ENCODE measurements around the gene NANOS3. TPM values are rescaled to one million over a fixed set of nuclear protein-coding genes. Genes with fewer than 3 reads are reported as not detected.
"Not testable (repeated sequence)": the region's sequence is repeated elsewhere in the genome, so short reads cannot be mapped to it uniquely, and the experiment has no call there.

Gene NANOS3
- total RNA-seq, 1 donor from 2014 or later: 6.7 TPM

- Mint-ChIP-seq H3K36me3 (ENCODE audit: low read depth) (peaks cover 32% of the 10 kb centered on the region), H3K9me3 (ENCODE audit: low read depth) (peaks cover 4% of the 10 kb centered on the region), H3K27me3 (ENCODE audit: low read depth) (no peaks in the 10 kb centered on the region), H3K4me3 (ENCODE audit: unreplicated experiment) (no peak overlapping the region), H3K4me1 (ENCODE audit: low read depth) (no peaks in the 10 kb centered on the region), H3K27ac (ENCODE audit: unreplicated experiment) (no peak overlapping the region)
- TF ChIP-seq, protein P1, sequence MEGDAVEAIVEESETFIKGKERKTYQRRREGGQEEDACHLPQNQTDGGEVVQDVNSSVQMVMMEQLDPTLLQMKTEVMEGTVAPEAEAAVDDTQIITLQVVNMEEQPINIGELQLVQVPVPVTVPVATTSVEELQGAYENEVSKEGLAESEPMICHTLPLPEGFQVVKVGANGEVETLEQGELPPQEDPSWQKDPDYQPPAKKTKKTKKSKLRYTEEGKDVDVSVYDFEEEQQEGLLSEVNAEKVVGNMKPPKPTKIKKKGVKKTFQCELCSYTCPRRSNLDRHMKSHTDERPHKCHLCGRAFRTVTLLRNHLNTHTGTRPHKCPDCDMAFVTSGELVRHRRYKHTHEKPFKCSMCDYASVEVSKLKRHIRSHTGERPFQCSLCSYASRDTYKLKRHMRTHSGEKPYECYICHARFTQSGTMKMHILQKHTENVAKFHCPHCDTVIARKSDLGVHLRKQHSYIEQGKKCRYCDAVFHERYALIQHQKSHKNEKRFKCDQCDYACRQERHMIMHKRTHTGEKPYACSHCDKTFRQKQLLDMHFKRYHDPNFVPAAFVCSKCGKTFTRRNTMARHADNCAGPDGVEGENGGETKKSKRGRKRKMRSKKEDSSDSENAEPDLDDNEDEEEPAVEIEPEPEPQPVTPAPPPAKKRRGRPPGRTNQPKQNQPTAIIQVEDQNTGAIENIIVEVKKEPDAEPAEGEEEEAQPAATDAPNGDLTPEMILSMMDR (IDR thresholded peaks at IDR 0.05): no peak
- DNase-seq (ENCODE audit: low spot score): no peak
Measured at GRCh38 chr19:13917888-13918406, 41.0 kb downstream of the NANOS3 start.

- Mint-ChIP-seq H3K27me3 (ENCODE audit: low read depth) (no peaks in the 10 kb centered on the region), H3K9me3 (ENCODE audit: low read depth) (peaks cover 4% of the 10 kb centered on the region), H3K36me3 (ENCODE audit: low read depth) (peaks cover 36% of the 10 kb centered on the region), H3K27ac (ENCODE audit: unreplicated experiment) (no peak overlapping the region), H3K4me1 (ENCODE audit: low read depth) (no peaks in the 10 kb centered on the region), H3K4me3 (ENCODE audit: unreplicated experiment) (no peak overlapping the region)
- TF ChIP-seq, protein P1 (IDR thresholded peaks at IDR 0.05): no peak
- DNase-seq (ENCODE audit: low spot score): no peak
Measured at GRCh38 chr19:13918726-13919411, 41.9 kb downstream of the NANOS3 start.

- Mint-ChIP-seq H3K36me3 (ENCODE audit: low read depth) (peaks cover 38% of the 10 kb centered on the region), H3K9me3 (ENCODE audit: low read depth) (peaks cover 4% of the 10 kb centered on the region), H3K27me3 (ENCODE audit: low read depth) (no peaks in the 10 kb centered on the region), H3K27ac (ENCODE audit: unreplicated experiment) (no peak overlapping the region), H3K4me3 (ENCODE audit: unreplicated experiment) (no peak overlapping the region), H3K4me1 (ENCODE audit: low read depth) (no peaks in the 10 kb centered on the region)
- no peak for DNase-seq (ENCODE audit: low spot score)
- TF ChIP-seq, protein P1 (IDR thresholded peaks at IDR 0.05): no peak
Measured at GRCh38 chr19:13920524-13920923, 43.6 kb downstream of the NANOS3 start.

DNA sequence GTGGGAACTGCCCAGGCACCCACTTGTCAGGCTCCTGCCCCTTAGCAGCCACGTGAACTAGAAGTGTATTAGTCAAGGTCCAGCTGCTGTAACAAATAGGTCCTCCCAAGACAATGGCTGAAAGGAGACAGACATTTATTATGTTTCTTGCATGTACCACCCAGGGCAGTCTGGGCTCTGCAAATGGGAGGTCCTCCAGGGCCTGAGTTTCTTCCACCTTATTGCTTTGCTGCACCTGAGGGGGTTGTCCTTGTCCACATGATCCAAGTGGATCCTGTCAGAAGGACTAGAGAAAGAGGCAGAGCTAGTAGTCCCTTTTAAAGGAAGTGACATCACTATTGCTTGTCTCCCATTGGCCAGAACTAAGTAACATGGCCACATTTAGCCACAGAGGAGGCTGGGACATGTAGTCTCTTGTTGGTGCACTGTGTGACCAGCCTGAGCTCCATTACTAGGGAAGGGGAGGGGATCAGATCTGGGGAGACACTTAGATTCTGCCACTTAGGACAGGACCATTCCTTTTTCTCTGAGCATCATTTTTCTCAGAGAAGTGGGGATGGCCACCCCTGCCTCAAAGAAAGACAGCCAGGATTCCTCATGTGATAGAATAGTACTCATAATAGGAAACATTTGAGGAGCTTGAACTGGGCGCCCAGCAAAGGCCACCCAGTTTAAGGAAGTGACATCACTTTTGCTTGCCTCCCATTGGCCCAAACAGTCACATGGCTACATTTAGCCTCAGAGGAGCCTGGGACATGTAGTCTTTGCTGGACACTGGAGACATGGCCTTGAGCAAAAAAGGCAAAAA, 44.2 kb downstream of the NANOS3 start:
- TF ChIP-seq, protein P1 (IDR thresholded peaks at IDR 0.05): no peak
- H3K27me3 Mint-ChIP-seq (ENCODE audit: low read depth): no peaks in the 10 kb centered on the region
- DNase-seq (ENCODE audit: low spot score): no peak
- no peak overlapping the region for H3K27ac Mint-ChIP-seq (ENCODE audit: unreplicated experiment)
- peaks cover 39% of the 10 kb centered on the region for H3K36me3 Mint-ChIP-seq (ENCODE audit: low read depth)
- no peaks in the 10 kb centered on the region for H3K4me1 Mint-ChIP-seq (ENCODE audit: low read depth)
- peaks cover 4% of the 10 kb centered on the region for H3K9me3 Mint-ChIP-seq (ENCODE audit: low read depth)
- H3K4me3 Mint-ChIP-seq (ENCODE audit: unreplicated experiment): no peak overlapping the region

- not testable (repeated sequence) for H3K27me3 Mint-ChIP-seq (ENCODE audit: low read depth); H3K4me1 Mint-ChIP-seq (ENCODE audit: low read depth); H3K9me3 Mint-ChIP-seq (ENCODE audit: low read depth); H3K4me3 Mint-ChIP-seq (ENCODE audit: unreplicated experiment); DNase-seq (ENCODE audit: low spot score); H3K27ac Mint-ChIP-seq (ENCODE audit: unreplicated experiment)
- H3K36me3 Mint-ChIP-seq (ENCODE audit: low read depth): peaks cover 46% of the 10 kb centered on the region
Measured at GRCh38 chr19:13922118-13922517, 45.2 kb downstream of the NANOS3 start.
